ENCODE results near the gene TMEM63C.
A peak's percentile ranks its signal among the peaks of the same experiment; 100 is the strongest.

TMEM63C gene

DNA sequence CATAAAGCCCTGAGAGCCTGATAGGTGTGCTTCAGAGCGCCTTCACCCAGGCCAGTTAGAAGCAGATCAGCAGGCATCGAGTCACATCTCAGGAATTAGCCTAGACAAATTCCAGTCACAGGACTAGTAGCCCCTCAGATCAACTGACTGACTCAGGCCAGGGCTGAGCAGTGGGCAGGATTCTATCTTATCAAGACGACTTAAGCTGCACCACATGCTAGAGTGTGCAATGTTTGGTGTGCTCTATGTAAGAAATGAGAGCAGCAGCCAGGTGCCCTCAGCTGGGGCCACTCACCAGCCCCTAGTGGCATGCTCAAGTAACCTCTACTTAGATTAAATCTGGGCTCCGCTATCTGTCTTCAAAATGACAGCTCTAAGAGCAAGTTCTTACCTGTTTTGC, 109.1 kb downstream of the TMEM63C start:
- Histone ChIP-seq H3K4me3 (ENCODE audit: insufficient read depth, low read depth, low read length) (no peak overlapping the region), H3K27me3 (ENCODE audit: control insufficient read depth, insufficient read depth, low read length, poor library complexity, severe bottlenecking) (no peaks in the 10 kb centered on the region), H3K36me3 (ENCODE audit: control insufficient read depth, insufficient read depth, low read length) (peaks cover 15% of the 10 kb centered on the region), H3K27ac (ENCODE audit: insufficient read depth, low read depth, low read length, poor library complexity, severe bottlenecking) (no peak overlapping the region), H3K4me1 (ENCODE audit: control insufficient read depth, insufficient read depth, low read length) (no peaks in the 10 kb centered on the region), H3K9me3 (ENCODE audit: control insufficient read depth, low read length) (no peaks in the 10 kb centered on the region)
- 94% methylated on average over 4 of the region's 4 CpGs for WGBS, 2 experiments

DNA sequence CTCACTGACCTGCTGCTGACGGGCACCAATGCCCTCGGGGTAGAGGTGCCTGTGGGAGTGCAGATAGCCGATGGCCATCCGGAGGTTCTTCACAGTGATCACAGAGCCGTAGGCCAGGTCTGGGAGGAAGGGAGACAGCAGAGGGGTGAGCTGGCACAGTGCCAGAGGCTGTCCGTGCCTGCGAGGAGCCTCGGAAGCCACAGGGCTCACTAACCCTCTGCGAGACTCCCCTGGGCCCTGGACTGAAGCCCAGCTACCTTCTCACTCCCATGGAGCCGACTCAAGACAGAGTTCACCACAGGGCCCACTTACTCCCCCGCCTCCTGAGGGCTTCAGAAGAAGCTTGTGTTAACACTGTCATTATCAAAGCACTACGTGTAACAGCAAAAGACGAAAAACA, 114.6 kb downstream of the TMEM63C start:
- peaks cover under 1% of the 10 kb centered on the region for H3K4me1 ChIP-seq (ENCODE audit: control insufficient read depth, insufficient read depth, low read length)
- no peak overlapping the region for H3K4me3 ChIP-seq (ENCODE audit: insufficient read depth, low read depth, low read length)
- H3K36me3 ChIP-seq (ENCODE audit: control insufficient read depth, insufficient read depth, low read length), result peaks cover 12% of the 10 kb centered on the region
- no peak overlapping the region for H3K27ac ChIP-seq (ENCODE audit: insufficient read depth, low read depth, low read length, poor library complexity, severe bottlenecking)
- WGBS, 2 experiments, result 93% methylated on average over 13 of the region's 13 CpGs
- no peaks in the 10 kb centered on the region for H3K27me3 ChIP-seq (ENCODE audit: control insufficient read depth, insufficient read depth, low read length, poor library complexity, severe bottlenecking)
- H3K9me3 ChIP-seq (ENCODE audit: control insufficient read depth, low read length), result no peaks in the 10 kb centered on the region

DNA sequence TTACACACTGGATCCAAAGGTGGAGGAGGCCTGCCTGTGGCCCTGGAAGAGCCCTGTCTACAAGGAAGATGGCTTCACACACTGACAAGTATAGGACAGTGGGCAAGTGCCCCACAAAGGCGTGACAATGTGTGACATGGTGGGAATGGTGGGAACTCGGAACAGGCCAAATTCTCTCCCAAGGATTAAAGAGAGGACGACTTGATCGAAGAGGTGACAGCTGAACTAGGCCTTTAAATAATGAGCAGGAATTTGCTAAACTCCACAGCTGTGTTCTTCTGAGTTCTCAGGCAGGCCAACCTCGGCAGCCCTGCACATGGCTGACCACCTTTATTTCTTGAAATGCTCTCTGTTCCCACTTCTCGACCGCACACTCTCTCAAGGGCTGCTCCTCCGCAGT, 115.3 kb downstream of the TMEM63C start:
- Histone ChIP-seq H3K27ac (ENCODE audit: insufficient read depth, low read depth, low read length, poor library complexity, severe bottlenecking) (no peak overlapping the region), H3K4me3 (ENCODE audit: insufficient read depth, low read depth, low read length) (no peak overlapping the region), H3K27me3 (ENCODE audit: control insufficient read depth, insufficient read depth, low read length, poor library complexity, severe bottlenecking) (no peaks in the 10 kb centered on the region), H3K4me1 (ENCODE audit: control insufficient read depth, insufficient read depth, low read length) (peaks cover 4% of the 10 kb centered on the region), H3K36me3 (ENCODE audit: control insufficient read depth, insufficient read depth, low read length) (peaks cover 12% of the 10 kb centered on the region), H3K9me3 (ENCODE audit: control insufficient read depth, low read length) (no peaks in the 10 kb centered on the region)
- WGBS, 2 experiments, result 94 to 95% methylated on average over 8 of the region's 8 CpGs

DNA sequence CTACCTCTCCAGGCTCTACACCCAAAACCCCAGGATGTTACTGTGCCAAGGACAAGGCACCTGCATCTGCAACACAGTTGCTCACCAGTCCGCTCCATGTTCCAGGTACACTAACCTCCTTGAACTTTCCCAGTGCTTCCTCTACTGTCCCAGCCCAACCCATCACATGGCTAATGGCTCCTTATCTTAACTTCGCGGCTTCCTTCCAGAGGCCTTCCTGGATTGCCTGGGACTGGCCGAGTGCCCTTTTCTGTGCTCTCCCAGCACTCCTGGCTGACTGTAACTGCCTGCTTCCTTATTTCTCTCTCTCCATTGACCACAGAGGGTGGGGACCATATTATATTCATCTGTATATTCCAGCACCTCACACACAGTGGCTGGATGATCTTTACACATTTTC, 118.2 kb downstream of the TMEM63C start:
- peaks cover 3% of the 10 kb centered on the region for H3K36me3 ChIP-seq (ENCODE audit: control insufficient read depth, insufficient read depth, low read length)

DNA sequence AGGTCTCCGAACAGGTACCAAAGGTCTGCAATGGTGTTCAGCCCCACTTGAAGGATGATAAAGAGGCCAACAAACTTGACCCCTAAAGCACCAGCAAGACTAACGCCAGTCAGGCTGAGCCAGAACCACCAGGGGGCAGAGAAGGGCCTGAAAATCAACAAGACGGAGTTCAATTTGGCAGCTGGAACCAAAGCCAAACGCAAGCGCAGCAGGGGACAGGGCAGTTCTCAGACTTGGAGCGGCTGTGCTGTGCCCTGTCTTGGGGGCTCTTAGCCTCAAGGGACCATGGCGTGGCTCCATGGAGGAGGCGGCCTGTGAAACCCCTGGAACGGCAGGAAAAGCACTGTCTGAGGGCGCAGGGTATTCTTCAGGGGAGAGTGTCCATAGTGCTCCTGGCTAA, 119.5 kb downstream of the TMEM63C start:
- H3K4me3 ChIP-seq (ENCODE audit: insufficient read depth, low read depth, low read length), result no peak overlapping the region
- no peaks in the 10 kb centered on the region for H3K27me3 ChIP-seq (ENCODE audit: control insufficient read depth, insufficient read depth, low read length, poor library complexity, severe bottlenecking)
- H3K36me3 ChIP-seq (ENCODE audit: control insufficient read depth, insufficient read depth, low read length), result no peaks in the 10 kb centered on the region
- no peak overlapping the region for H3K27ac ChIP-seq (ENCODE audit: insufficient read depth, low read depth, low read length, poor library complexity, severe bottlenecking)
- no peaks in the 10 kb centered on the region for H3K9me3 ChIP-seq (ENCODE audit: control insufficient read depth, low read length)
- WGBS, 2 experiments, result 49 to 51% methylated on average over 10 of the region's 10 CpGs
- peaks cover 13% of the 10 kb centered on the region for H3K4me1 ChIP-seq (ENCODE audit: control insufficient read depth, insufficient read depth, low read length)

More for the DNA sequence above, 118.2 kb downstream of the TMEM63C start:
- Histone ChIP-seq H3K27me3 (ENCODE audit: control insufficient read depth, insufficient read depth, low read length, poor library complexity, severe bottlenecking) (no peaks in the 10 kb centered on the region), H3K4me1 (ENCODE audit: control insufficient read depth, insufficient read depth, low read length) (peaks cover 4% of the 10 kb centered on the region), H3K4me3 (ENCODE audit: insufficient read depth, low read depth, low read length) (no peak overlapping the region), H3K27ac (ENCODE audit: insufficient read depth, low read depth, low read length, poor library complexity, severe bottlenecking) (no peak overlapping the region), H3K9me3 (ENCODE audit: control insufficient read depth, low read length) (no peaks in the 10 kb centered on the region)
- 92 to 95% methylated on average over 4 of the region's 4 CpGs for WGBS, 2 experiments

- Histone ChIP-seq H3K4me3 (ENCODE audit: insufficient read depth, low read depth, low read length) (no peak overlapping the region), H3K27me3 (ENCODE audit: control insufficient read depth, insufficient read depth, low read length, poor library complexity, severe bottlenecking) (no peaks in the 10 kb centered on the region), H3K36me3 (ENCODE audit: control insufficient read depth, insufficient read depth, low read length) (no peaks in the 10 kb centered on the region), H3K4me1 (ENCODE audit: control insufficient read depth, insufficient read depth, low read length) (peaks cover 27% of the 10 kb centered on the region), H3K27ac (ENCODE audit: insufficient read depth, low read depth, low read length, poor library complexity, severe bottlenecking) (no peak overlapping the region), H3K9me3 (ENCODE audit: control insufficient read depth, low read length) (no peaks in the 10 kb centered on the region)
- WGBS, 2 experiments, result 93 to 94% methylated on average over 5 of the region's 5 CpGs
Observed at GRCh38 chr14:77302926-77303325, 121.3 kb downstream of the TMEM63C start.

- Histone ChIP-seq H3K9me3 (ENCODE audit: control insufficient read depth, low read length) (no peaks in the 10 kb centered on the region), H3K4me3 (ENCODE audit: insufficient read depth, low read depth, low read length) (no peak overlapping the region), H3K36me3 (ENCODE audit: control insufficient read depth, insufficient read depth, low read length) (no peaks in the 10 kb centered on the region), H3K4me1 (ENCODE audit: control insufficient read depth, insufficient read depth, low read length) (peaks cover 27% of the 10 kb centered on the region), H3K27me3 (ENCODE audit: control insufficient read depth, insufficient read depth, low read length, poor library complexity, severe bottlenecking) (no peaks in the 10 kb centered on the region), H3K27ac (ENCODE audit: insufficient read depth, low read depth, low read length, poor library complexity, severe bottlenecking) (no peak overlapping the region)
- 84 to 89% methylated on average over 4 of the region's 4 CpGs for WGBS, 2 experiments
Observed at GRCh38 chr14:77303417-77304156, 122.0 kb downstream of the TMEM63C start.

DNA sequence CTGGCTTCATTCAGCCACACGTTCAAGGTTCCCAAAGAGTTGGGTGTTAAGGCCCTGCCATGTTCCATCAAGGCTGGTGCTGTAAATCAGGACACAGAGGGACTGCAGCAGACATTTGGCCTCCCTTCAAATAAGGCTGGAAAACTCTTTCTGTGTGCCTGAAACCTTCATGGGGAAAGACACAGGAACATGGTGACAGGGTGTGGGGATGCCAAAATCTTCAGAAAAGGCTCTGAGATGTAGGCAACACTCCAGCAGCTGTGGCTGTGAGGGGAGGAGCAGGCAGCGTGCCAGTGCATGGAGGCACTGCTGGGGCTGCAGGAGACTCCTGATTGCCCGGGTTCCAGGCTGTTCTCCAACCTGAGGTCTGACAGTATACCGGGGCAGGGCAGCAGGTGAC, 124.1 kb downstream of the TMEM63C start:
- no peak overlapping the region for H3K4me3 ChIP-seq (ENCODE audit: insufficient read depth, low read depth, low read length)
- H3K4me1 ChIP-seq (ENCODE audit: control insufficient read depth, insufficient read depth, low read length), result peaks cover 27% of the 10 kb centered on the region
- WGBS, 2 experiments, result 94 to 95% methylated on average over 4 of the region's 4 CpGs
- H3K27me3 ChIP-seq (ENCODE audit: control insufficient read depth, insufficient read depth, low read length, poor library complexity, severe bottlenecking), result no peaks in the 10 kb centered on the region
- H3K9me3 ChIP-seq (ENCODE audit: control insufficient read depth, low read length), result no peaks in the 10 kb centered on the region
- H3K27ac ChIP-seq (ENCODE audit: insufficient read depth, low read depth, low read length, poor library complexity, severe bottlenecking), result peak overlapping the region; percentile 96
- H3K36me3 ChIP-seq (ENCODE audit: control insufficient read depth, insufficient read depth, low read length), result no peaks in the 10 kb centered on the region

- peaks cover 24% of the 10 kb centered on the region for H3K4me1 ChIP-seq (ENCODE audit: control insufficient read depth, insufficient read depth, low read length)
- H3K27ac ChIP-seq (ENCODE audit: insufficient read depth, low read depth, low read length, poor library complexity, severe bottlenecking), result peak overlapping the region; percentile 96
- H3K4me3 ChIP-seq (ENCODE audit: insufficient read depth, low read depth, low read length), result no peak overlapping the region
- no peaks in the 10 kb centered on the region for H3K9me3 ChIP-seq (ENCODE audit: control insufficient read depth, low read length)
- no peaks in the 10 kb centered on the region for H3K27me3 ChIP-seq (ENCODE audit: control insufficient read depth, insufficient read depth, low read length, poor library complexity, severe bottlenecking)
- H3K36me3 ChIP-seq (ENCODE audit: control insufficient read depth, insufficient read depth, low read length), result no peaks in the 10 kb centered on the region
- 48 to 59% methylated on average over 3 of the region's 3 CpGs for WGBS, 2 experiments
Observed at GRCh38 chr14:77306416-77306815, 124.8 kb downstream of the TMEM63C start.

- WGBS, 2 experiments, result 59 to 66% methylated on average over 3 of the region's 3 CpGs
- H3K36me3 ChIP-seq (ENCODE audit: control insufficient read depth, insufficient read depth, low read length), result no peaks in the 10 kb centered on the region
- no peaks in the 10 kb centered on the region for H3K27me3 ChIP-seq (ENCODE audit: control insufficient read depth, insufficient read depth, low read length, poor library complexity, severe bottlenecking)
- peak overlapping the region; percentile 96 for H3K27ac ChIP-seq (ENCODE audit: insufficient read depth, low read depth, low read length, poor library complexity, severe bottlenecking)
- H3K9me3 ChIP-seq (ENCODE audit: control insufficient read depth, low read length), result no peaks in the 10 kb centered on the region
- H3K4me3 ChIP-seq (ENCODE audit: insufficient read depth, low read depth, low read length), result no peak overlapping the region
- peaks cover 24% of the 10 kb centered on the region for H3K4me1 ChIP-seq (ENCODE audit: control insufficient read depth, insufficient read depth, low read length)
Observed at GRCh38 chr14:77306851-77307496, 125.4 kb downstream of the TMEM63C start.
